Measurements from ENCODE around the gene ELP5.
"Not testable (repeated sequence)": the region's sequence is repeated elsewhere in the genome, so short reads cannot be mapped to it uniquely, and the experiment has no call there.

Gene ELP5

GRCh38 chr17:7235693-7236665 is 16.0 kb upstream of the ELP5 start:
- no peak for DNase-seq (ENCODE audit: insufficient read length, low spot score)
- FAIRE-seq: no peak

GRCh38 chr17:7236808-7237207 is 15.2 kb upstream of the ELP5 start:
- DNase-seq (ENCODE audit: insufficient read length, low spot score): no peak
- no peak for FAIRE-seq

GRCh38 chr17:7237266-7237760 is 14.7 kb upstream of the ELP5 start:
- FAIRE-seq (no peak), DNase-seq (ENCODE audit: insufficient read length, low spot score) (no peak)

- FAIRE-seq: no peak
- no peak for DNase-seq (ENCODE audit: insufficient read length, low spot score)
Measured at GRCh38 chr17:7237761-7238419, 14.1 kb upstream of the ELP5 start.

GRCh38 chr17:7238420-7239090 is 13.5 kb upstream of the ELP5 start:
- DNase-seq (ENCODE audit: insufficient read length, low spot score): no peak

GRCh38 chr17:7239091-7240027 is 12.7 kb upstream of the ELP5 start, which contains the start of gene PHF23:
Gene PHF23 (minus strand): TSS chr17:7239457. CDS start chr17:7239279, 178 bp downstream.
- DNase-seq (ENCODE audit: insufficient read length, low spot score) (peak; percentile 98), FAIRE-seq (peak; percentile 96)

More at GRCh38 chr17:7238420-7239090, 13.5 kb upstream of the ELP5 start:
- FAIRE-seq: no peak

- DNase-seq (ENCODE audit: insufficient read length, low spot score) (no peak), FAIRE-seq (no peak)
Measured at GRCh38 chr17:7240375-7240774, 11.6 kb upstream of the ELP5 start.

GRCh38 chr17:7241090-7241733 is 10.8 kb upstream of the ELP5 start:
- peak; percentile 9 for FAIRE-seq

GRCh38 chr17:7241783-7242716 is 10.0 kb upstream of the ELP5 start, which contains the start of gene GABARAP:
Gene GABARAP (minus strand): TSS chr17:7242449. CDS start chr17:7242330, 119 bp downstream.
- peak; percentile 98 for FAIRE-seq
- no peak for DNase-seq (ENCODE audit: insufficient read length, low spot score)

More at GRCh38 chr17:7241090-7241733, 10.8 kb upstream of the ELP5 start:
- no peak for DNase-seq (ENCODE audit: insufficient read length, low spot score)

GRCh38 chr17:7242717-7243452 is 9.1 kb upstream of the ELP5 start:
- FAIRE-seq (no peak), DNase-seq (ENCODE audit: insufficient read length, low spot score) (peak; percentile 90)

- FAIRE-seq: no peak
- no peak for DNase-seq (ENCODE audit: insufficient read length, low spot score)
Measured at GRCh38 chr17:7243453-7243729, 8.6 kb upstream of the ELP5 start.

GRCh38 chr17:7243838-7244237 is 8.2 kb upstream of the ELP5 start:
- FAIRE-seq; DNase-seq (ENCODE audit: insufficient read length, low spot score): not testable (repeated sequence)

GRCh38 chr17:7246779-7247178 is 5.2 kb upstream of the ELP5 start:
- FAIRE-seq (no peak), DNase-seq (ENCODE audit: insufficient read length, low spot score) (no peak)

GRCh38 chr17:7248796-7249195 is 3.2 kb upstream of the ELP5 start:
- FAIRE-seq (no peak), DNase-seq (ENCODE audit: insufficient read length, low spot score) (no peak)

- DNase-seq (ENCODE audit: insufficient read length, low spot score) (no peak), FAIRE-seq (no peak)
Measured at GRCh38 chr17:7249214-7249613, 2.8 kb upstream of the ELP5 start.

- FAIRE-seq (no peak), DNase-seq (ENCODE audit: insufficient read length, low spot score) (no peak)
Measured at GRCh38 chr17:7249830-7250229, 2.2 kb upstream of the ELP5 start.
